Osteocyte (in vitro differentiated cells): ENCODE results near the gene SVIP. TPM values are rescaled to one million over a fixed set of nuclear protein-coding genes. Genes with fewer than 3 reads are reported as not detected.

ENCODE experiments used
- DNase-seq: peaks from one replicate; pipeline ENCODE4 v3.0.0; 2021; ENCODE audit warnings: mixed read lengths; ENCODE audit not compliant: unreplicated experiment; ENCODE audit errors: extremely low spot score
- H3K27ac Mint-ChIP-seq: one replicate; pipeline ENCODE4 v1.8.0; 2021; ENCODE audit warnings: mild to moderate bottlenecking, mixed read lengths; ENCODE audit not compliant: unreplicated experiment
- H3K27me3 Mint-ChIP-seq: one replicate; pipeline ENCODE4 v1.8.0; 2021; ENCODE audit warnings: mixed read lengths; ENCODE audit not compliant: unreplicated experiment
- H3K36me3 Mint-ChIP-seq: one replicate; pipeline ENCODE4 v1.8.0; 2021; ENCODE audit warnings: mixed read lengths; ENCODE audit not compliant: unreplicated experiment
- H3K4me1 Mint-ChIP-seq: one replicate; pipeline ENCODE4 v1.8.0; 2021; ENCODE audit warnings: mixed read lengths; ENCODE audit not compliant: unreplicated experiment
- H3K4me3 Mint-ChIP-seq: one replicate; pipeline ENCODE4 v1.8.0; 2021; ENCODE audit warnings: mild to moderate bottlenecking, moderate library complexity, mixed read lengths; ENCODE audit not compliant: unreplicated experiment
- H3K9me3 Mint-ChIP-seq: one replicate; pipeline ENCODE4 v1.8.0; 2021; ENCODE audit warnings: mixed read lengths; ENCODE audit not compliant: unreplicated experiment
- total RNA-seq: library from RNA; stranded (reverse); gene quantifications from 2 replicates; pipeline ENCODE4 v1.2.1, GENCODE V29; 2021
- TF ChIP-seq, protein P1 (sequence below): fragments of 200-600 bp; sonication (generic); IDR thresholded peaks from 2 replicates; pipeline ENCODE4 v1.5.0; 2021; ENCODE audit warnings: antibody characterized with exemption, mild to moderate bottlenecking, moderate library complexity

SVIP gene
- total RNA-seq, 1 donor from 2014 or later, result 12.1 TPM

DNA sequence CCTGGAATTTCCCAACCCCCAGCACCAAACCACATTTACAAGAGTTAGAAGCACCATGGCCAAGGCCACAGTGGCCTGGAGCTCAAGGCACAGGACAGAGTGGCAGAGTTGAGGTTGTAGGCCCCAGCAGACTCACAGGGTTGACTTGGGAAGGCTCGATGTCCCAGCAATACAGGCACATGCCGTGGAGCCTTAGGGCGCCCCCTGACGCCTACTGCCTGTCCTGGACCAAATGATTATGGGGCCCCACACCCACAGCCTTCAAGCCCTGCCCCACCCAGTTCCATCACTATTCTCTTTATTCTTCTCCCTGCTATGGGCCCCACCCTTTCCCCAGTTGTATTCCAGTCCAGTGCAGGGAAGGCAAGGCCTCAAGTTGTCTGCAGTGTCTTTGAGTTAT is 30.6 kb upstream of the SVIP start, which contains the start of gene CCDC179:
TSS of gene CCDC179 (minus strand) at position 234 of the 400 bp plus-strand sequence. CDS start at position 181, 53 bp downstream.
- TF ChIP-seq, protein P1, sequence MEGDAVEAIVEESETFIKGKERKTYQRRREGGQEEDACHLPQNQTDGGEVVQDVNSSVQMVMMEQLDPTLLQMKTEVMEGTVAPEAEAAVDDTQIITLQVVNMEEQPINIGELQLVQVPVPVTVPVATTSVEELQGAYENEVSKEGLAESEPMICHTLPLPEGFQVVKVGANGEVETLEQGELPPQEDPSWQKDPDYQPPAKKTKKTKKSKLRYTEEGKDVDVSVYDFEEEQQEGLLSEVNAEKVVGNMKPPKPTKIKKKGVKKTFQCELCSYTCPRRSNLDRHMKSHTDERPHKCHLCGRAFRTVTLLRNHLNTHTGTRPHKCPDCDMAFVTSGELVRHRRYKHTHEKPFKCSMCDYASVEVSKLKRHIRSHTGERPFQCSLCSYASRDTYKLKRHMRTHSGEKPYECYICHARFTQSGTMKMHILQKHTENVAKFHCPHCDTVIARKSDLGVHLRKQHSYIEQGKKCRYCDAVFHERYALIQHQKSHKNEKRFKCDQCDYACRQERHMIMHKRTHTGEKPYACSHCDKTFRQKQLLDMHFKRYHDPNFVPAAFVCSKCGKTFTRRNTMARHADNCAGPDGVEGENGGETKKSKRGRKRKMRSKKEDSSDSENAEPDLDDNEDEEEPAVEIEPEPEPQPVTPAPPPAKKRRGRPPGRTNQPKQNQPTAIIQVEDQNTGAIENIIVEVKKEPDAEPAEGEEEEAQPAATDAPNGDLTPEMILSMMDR, result no peak
- H3K27ac Mint-ChIP-seq, result no peak within 1 kb of the TSS

GRCh38 chr11:22859756-22860155 is 30.2 kb upstream of the SVIP start:
- Mint-ChIP-seq H3K36me3 (no peaks in the 10 kb centered on the region), H3K4me1 (no peaks in the 10 kb centered on the region), H3K27me3 (peaks cover 25% of the 10 kb centered on the region), H3K9me3 (no peaks in the 10 kb centered on the region), H3K27ac (no peak overlapping the region), H3K4me3 (no peak overlapping the region)
- TF ChIP-seq, protein P1, result no peak
- DNase-seq, result no peak

More for the DNA sequence above, 30.6 kb upstream of the SVIP start, which contains the start of gene CCDC179:
- peaks cover 20% of the 10 kb centered on the region for H3K27me3 Mint-ChIP-seq
- H3K4me1 Mint-ChIP-seq, result no peaks in the 10 kb centered on the region
- DNase-seq, result no peak
- H3K36me3 Mint-ChIP-seq, result no peaks in the 10 kb centered on the region
- H3K9me3 Mint-ChIP-seq, result no peaks in the 10 kb centered on the region
- H3K4me3 Mint-ChIP-seq, result no peak within 1 kb of the TSS

DNA sequence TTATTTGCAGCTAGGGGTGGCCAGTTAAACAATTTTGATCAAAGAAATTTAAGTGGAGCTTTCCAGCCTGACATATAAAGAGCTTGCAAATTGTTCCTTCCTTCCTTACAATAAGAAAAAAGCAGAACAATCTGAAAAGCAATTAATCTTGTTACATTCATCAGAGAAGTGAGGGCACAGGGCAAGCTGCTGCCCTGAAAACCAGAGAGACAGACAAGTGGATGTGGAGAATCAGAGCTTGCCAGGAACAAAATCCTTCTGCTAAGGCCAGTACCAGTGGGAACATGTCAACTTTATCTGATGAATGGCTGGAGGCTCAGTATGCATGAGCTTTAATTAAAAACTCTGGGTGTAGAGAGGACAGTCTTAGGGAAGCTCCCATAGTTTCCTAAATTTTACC is 21.9 kb upstream of the SVIP start:
- no peak for DNase-seq
- H3K4me3 Mint-ChIP-seq, result no peak overlapping the region
- H3K9me3 Mint-ChIP-seq, result no peaks in the 10 kb centered on the region
- TF ChIP-seq, protein P1, result no peak
- peaks cover 38% of the 10 kb centered on the region for H3K27me3 Mint-ChIP-seq
- H3K36me3 Mint-ChIP-seq, result no peaks in the 10 kb centered on the region
- H3K4me1 Mint-ChIP-seq, result no peaks in the 10 kb centered on the region
- H3K27ac Mint-ChIP-seq, result no peak overlapping the region

- DNase-seq, result no peak
- Mint-ChIP-seq H3K27ac (no peak overlapping the region), H3K9me3 (peaks cover 6% of the 10 kb centered on the region), H3K27me3 (peaks cover 12% of the 10 kb centered on the region), H3K4me1 (peaks cover 3% of the 10 kb centered on the region), H3K4me3 (no peak overlapping the region), H3K36me3 (no peaks in the 10 kb centered on the region)
- TF ChIP-seq, protein P1, result no peak
Measured at GRCh38 chr11:22846726-22847125, 17.1 kb upstream of the SVIP start.

DNA sequence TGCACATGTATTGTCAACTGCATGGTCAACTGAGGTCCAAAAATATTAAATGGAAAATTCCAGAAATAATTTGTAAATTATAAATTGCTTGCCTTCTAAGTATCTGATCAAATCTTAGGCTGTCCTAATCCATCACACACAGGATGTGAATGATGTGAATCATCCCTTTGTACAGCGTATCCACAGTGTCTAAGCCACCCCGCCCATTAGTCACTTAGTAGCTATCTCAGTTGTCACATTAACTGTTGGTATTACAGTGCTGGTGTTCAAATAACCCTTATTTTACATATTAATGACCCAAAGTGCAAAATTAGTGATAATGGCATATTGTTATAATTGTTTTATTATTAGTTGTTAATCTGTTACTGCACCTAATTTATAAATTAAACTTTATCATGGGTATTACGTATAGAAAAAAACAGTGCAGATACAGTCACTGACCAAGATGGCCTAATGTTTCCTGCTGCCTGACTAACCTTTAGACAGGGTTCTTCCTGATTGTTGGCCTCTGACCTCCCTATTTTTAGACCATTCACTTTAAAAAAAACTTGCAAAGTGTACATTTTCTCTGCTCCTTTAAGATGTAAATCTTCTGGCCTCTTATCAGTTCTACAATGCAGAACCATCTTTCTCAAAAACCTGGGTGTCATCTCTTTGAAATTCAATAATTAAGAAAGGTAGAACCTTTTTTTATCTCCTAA is 2.9 kb upstream of the SVIP start:
- TF ChIP-seq, protein P1, result no peak
- H3K4me1 Mint-ChIP-seq, result peaks cover 8% of the 10 kb centered on the region

More for the DNA sequence above, 2.9 kb upstream of the SVIP start:
- Mint-ChIP-seq H3K36me3 (no peaks in the 10 kb centered on the region), H3K4me3 (no peak overlapping the region), H3K27me3 (no peaks in the 10 kb centered on the region), H3K27ac (no peak overlapping the region), H3K9me3 (no peaks in the 10 kb centered on the region)
- DNase-seq, result no peak
